Lower leg skin (tissue), 4 donors: ENCODE data around the gene USF2. TPM values are rescaled to one million over a fixed set of nuclear protein-coding genes. Genes with fewer than 3 reads are reported as not detected.

Experiments
- total RNA-seq, 4 donors: library from RNA; depleted of rRNA; stranded (reverse); fragments of >200 nt; gene quantifications; one replicate each; pipeline ENCODE4 v1.1.0, GENCODE V29; 2016

Gene USF2
- total RNA-seq, 4 donors from 2014 or later, result 95.9 to 126 (median 120) TPM

Other genes with a start within 250 kb of the USF2 start
- gene SCN1B, start 238.5 kb upstream of the USF2 start, total RNA-seq, result 1 to 10 TPM; 1.1 to 4.4 (median 3.0) TPM
- 1 to 10 TPM in 2 of 4 donors, under 1 TPM in 1, not detected in 1; 0.45 to 2.0 (median 1.3) TPM for gene HPN, start 227.2 kb upstream of the USF2 start, total RNA-seq
- 100 to 1,000 TPM; 391 to 630 (median 546) TPM for gene FXYD3, start 153.1 kb upstream of the USF2 start, total RNA-seq
- gene LGI4, start 133.9 kb upstream of the USF2 start, total RNA-seq, result 10 to 100 TPM in 1 of 4 donors, 1 to 10 TPM in 3; 4.3 to 19.4 (median 8.9) TPM
- 10 to 100 TPM in 1 of 4 donors, 1 to 10 TPM in 2, not detected in 1; 5.5 to 20.9 (median 6.5) TPM for gene FXYD1, start 130.1 kb upstream of the USF2 start, total RNA-seq
- gene FXYD7, start 125.7 kb upstream of the USF2 start, total RNA-seq, result 1 to 10 TPM in 1 of 4 donors, not detected in 3; 1.3 TPM
- 10 to 100 TPM; 41.4 to 59.8 (median 57.7) TPM for gene FXYD5, start 114.2 kb upstream of the USF2 start, total RNA-seq
- gene FAM187B, start 40.2 kb upstream of the USF2 start, total RNA-seq, result not detected
- 100 to 1,000 TPM in 1 of 4 donors, 10 to 100 TPM in 3; 79.0 to 115 (median 84.5) TPM for gene LSR, start 20.0 kb upstream of the USF2 start, total RNA-seq
- not detected for gene HAMP, start 13.6 kb downstream of the USF2 start, total RNA-seq
- under 1 TPM in 1 of 4 donors, not detected in 3; 0.10 TPM for gene MAG, start 23.2 kb downstream of the USF2 start, total RNA-seq
- 1 to 10 TPM in 1 of 4 donors, under 1 TPM in 1, not detected in 2; 0.91 to 4.2 TPM for gene CD22, start 60.2 kb downstream of the USF2 start, total RNA-seq
- gene FFAR1, start 78.9 kb downstream of the USF2 start, total RNA-seq, result not detected
- gene FFAR3, start 89.5 kb downstream of the USF2 start, total RNA-seq, result not detected
- gene GPR42, start 102.1 kb downstream of the USF2 start, total RNA-seq, result not detected
- 1 to 10 TPM in 1 of 4 donors, under 1 TPM in 2, not detected in 1; 0.49 to 1.1 (median 0.55) TPM for gene FFAR2, start 179.3 kb downstream of the USF2 start, total RNA-seq
- over 10,000 TPM; 10,097 to 21,423 (median 15,501) TPM for gene KRTDAP, start 221.5 kb downstream of the USF2 start, total RNA-seq
- gene DMKN, start 244.7 kb downstream of the USF2 start, total RNA-seq, result 1,000 to 10,000 TPM; 5,221 to 8,616 (median 5,967) TPM